ENCODE results near the gene BCL2.

Gene BCL2

DNA sequence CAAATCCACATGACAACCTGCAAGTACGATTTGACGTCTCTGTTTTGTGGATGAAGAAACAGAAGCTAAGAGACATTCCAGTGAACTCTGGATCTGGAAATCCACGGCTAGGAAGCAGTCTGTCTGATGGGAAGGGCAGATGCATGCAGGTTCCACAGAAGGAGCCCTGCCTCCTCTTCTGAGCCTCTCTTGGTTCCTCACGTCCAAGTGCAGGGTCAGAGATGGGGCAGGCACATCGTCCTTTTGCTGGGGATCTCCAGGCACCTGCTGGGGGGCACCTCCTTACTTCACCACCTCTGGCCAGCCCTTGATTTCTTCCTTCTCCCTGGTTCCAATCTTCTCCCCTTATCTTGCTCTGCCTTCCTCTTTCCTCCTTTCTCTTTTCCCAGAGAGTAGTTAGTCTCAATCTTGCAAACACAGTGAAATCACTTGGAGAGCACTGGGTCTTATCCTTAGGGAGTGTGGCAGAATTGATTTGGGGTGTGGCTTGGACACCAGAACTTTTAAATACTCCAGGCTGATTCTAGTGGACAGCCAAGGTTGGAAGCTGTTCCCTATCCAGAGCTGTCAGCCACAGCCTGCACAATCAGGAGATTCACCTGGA lies 137.8 kb downstream of the BCL2 start:
- TF ChIP-seq, protein P1, sequence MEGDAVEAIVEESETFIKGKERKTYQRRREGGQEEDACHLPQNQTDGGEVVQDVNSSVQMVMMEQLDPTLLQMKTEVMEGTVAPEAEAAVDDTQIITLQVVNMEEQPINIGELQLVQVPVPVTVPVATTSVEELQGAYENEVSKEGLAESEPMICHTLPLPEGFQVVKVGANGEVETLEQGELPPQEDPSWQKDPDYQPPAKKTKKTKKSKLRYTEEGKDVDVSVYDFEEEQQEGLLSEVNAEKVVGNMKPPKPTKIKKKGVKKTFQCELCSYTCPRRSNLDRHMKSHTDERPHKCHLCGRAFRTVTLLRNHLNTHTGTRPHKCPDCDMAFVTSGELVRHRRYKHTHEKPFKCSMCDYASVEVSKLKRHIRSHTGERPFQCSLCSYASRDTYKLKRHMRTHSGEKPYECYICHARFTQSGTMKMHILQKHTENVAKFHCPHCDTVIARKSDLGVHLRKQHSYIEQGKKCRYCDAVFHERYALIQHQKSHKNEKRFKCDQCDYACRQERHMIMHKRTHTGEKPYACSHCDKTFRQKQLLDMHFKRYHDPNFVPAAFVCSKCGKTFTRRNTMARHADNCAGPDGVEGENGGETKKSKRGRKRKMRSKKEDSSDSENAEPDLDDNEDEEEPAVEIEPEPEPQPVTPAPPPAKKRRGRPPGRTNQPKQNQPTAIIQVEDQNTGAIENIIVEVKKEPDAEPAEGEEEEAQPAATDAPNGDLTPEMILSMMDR (IDR thresholded peaks at IDR 0.05): no peak
- Histone ChIP-seq H3K27me3 (ENCODE audit: control insufficient read depth, insufficient read depth, low read length) (no peaks in the 10 kb centered on the region), H3K36me3 (ENCODE audit: control insufficient read depth, insufficient read depth, low read length) (no peaks in the 10 kb centered on the region), H3K9ac (no peak overlapping the region), H3K27ac (no peak overlapping the region), H3K4me3 (ENCODE audit: low read depth, low read length) (no peak overlapping the region), H3K9me3 (ENCODE audit: control insufficient read depth, low read length) (no peaks in the 10 kb centered on the region), H2AFZ (no peak overlapping the region), H3K4me2 (ENCODE audit: low read length) (no peak overlapping the region), H3K4me1 (no peaks in the 10 kb centered on the region), H3K79me2 (peaks cover 6% of the 10 kb centered on the region)

DNA sequence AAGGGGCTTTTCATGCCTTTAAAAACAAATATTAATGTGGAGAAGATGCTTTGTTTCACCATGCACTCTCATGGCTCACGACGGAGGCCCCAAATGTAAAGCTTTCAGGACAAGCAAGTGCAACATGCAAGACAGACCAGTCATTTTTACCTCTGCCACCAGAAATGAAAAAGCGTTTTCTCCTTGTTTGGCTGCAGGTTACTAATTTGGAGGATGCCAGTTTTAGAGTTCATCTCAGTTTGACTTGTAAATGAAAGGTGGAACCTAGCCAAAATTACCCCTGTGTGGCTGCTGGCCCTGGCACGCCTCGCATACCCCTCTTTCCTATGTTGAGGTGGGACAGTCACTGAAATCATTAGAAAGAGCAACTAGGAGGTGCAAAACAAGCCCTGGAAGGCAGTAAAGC lies 138.6 kb downstream of the BCL2 start:
- no peaks in the 10 kb centered on the region for H3K9me3 ChIP-seq (ENCODE audit: control insufficient read depth, low read length)
- H3K79me2 ChIP-seq: peaks cover 6% of the 10 kb centered on the region
- no peaks in the 10 kb centered on the region for H3K36me3 ChIP-seq (ENCODE audit: control insufficient read depth, insufficient read depth, low read length)
- H3K4me1 ChIP-seq: no peaks in the 10 kb centered on the region
- no peak overlapping the region for H3K4me2 ChIP-seq (ENCODE audit: low read length)
- no peak overlapping the region for H3K4me3 ChIP-seq (ENCODE audit: low read depth, low read length)
- H2AFZ ChIP-seq: no peak overlapping the region
- H3K9ac ChIP-seq: no peak overlapping the region
- no peak overlapping the region for H3K27ac ChIP-seq
- TF ChIP-seq, protein P1 (IDR thresholded peaks at IDR 0.05): no peak
- no peaks in the 10 kb centered on the region for H3K27me3 ChIP-seq (ENCODE audit: control insufficient read depth, insufficient read depth, low read length)

GRCh38 chr18:63180321-63180720 lies 139.2 kb downstream of the BCL2 start:
- H2AFZ ChIP-seq: no peak overlapping the region
- H3K27me3 ChIP-seq (ENCODE audit: control insufficient read depth, insufficient read depth, low read length): no peaks in the 10 kb centered on the region
- H3K79me2 ChIP-seq: peaks cover 6% of the 10 kb centered on the region
- H3K27ac ChIP-seq: no peak overlapping the region
- H3K4me1 ChIP-seq: no peaks in the 10 kb centered on the region
- no peak overlapping the region for H3K4me3 ChIP-seq (ENCODE audit: low read depth, low read length)
- TF ChIP-seq, protein P1 (IDR thresholded peaks at IDR 0.05): no peak
- H3K4me2 ChIP-seq (ENCODE audit: low read length): no peak overlapping the region
- H3K36me3 ChIP-seq (ENCODE audit: control insufficient read depth, insufficient read depth, low read length): no peaks in the 10 kb centered on the region
- H3K9ac ChIP-seq: no peak overlapping the region
- H3K9me3 ChIP-seq (ENCODE audit: control insufficient read depth, low read length): no peaks in the 10 kb centered on the region

- Histone ChIP-seq H2AFZ (no peak overlapping the region), H3K9me3 (ENCODE audit: control insufficient read depth, low read length) (no peaks in the 10 kb centered on the region), H3K27ac (no peak overlapping the region), H3K4me2 (ENCODE audit: low read length) (no peak overlapping the region), H3K4me1 (no peaks in the 10 kb centered on the region), H3K4me3 (ENCODE audit: low read depth, low read length) (no peak overlapping the region), H3K27me3 (ENCODE audit: control insufficient read depth, insufficient read depth, low read length) (no peaks in the 10 kb centered on the region), H3K36me3 (ENCODE audit: control insufficient read depth, insufficient read depth, low read length) (no peaks in the 10 kb centered on the region), H3K9ac (no peak overlapping the region), H3K79me2 (peaks cover 6% of the 10 kb centered on the region)
- TF ChIP-seq, protein P1 (IDR thresholded peaks at IDR 0.05): no peak
Measured at GRCh38 chr18:63179422-63179821, 140.1 kb downstream of the BCL2 start.

- Histone ChIP-seq H2AFZ (no peak overlapping the region), H3K36me3 (ENCODE audit: control insufficient read depth, insufficient read depth, low read length) (no peaks in the 10 kb centered on the region), H3K9me3 (ENCODE audit: control insufficient read depth, low read length) (no peaks in the 10 kb centered on the region), H3K4me2 (ENCODE audit: low read length) (no peak overlapping the region), H3K27ac (no peak overlapping the region), H3K9ac (no peak overlapping the region), H3K4me3 (ENCODE audit: low read depth, low read length) (no peak overlapping the region), H3K79me2 (peaks cover 6% of the 10 kb centered on the region), H3K4me1 (no peaks in the 10 kb centered on the region), H3K27me3 (ENCODE audit: control insufficient read depth, insufficient read depth, low read length) (no peaks in the 10 kb centered on the region)
- TF ChIP-seq, protein P1 (IDR thresholded peaks at IDR 0.05): no peak
Measured at GRCh38 chr18:63178971-63179370, 140.6 kb downstream of the BCL2 start.

Data from parathyroid adenoma (tissue), 2 donors.